IMR-90 (cell line): ENCODE results near the gene MAP2K2.

Source experiments
- CEBPB ChIP-seq: IDR thresholded peaks from 2 replicates; pipeline ENCODE4 v1.6.1; 2012; ENCODE audit warnings: low read depth, low read length, improper control_type of control experiment
- CHD1 ChIP-seq: IDR thresholded peaks from 2 replicates; pipeline ENCODE4 v1.6.1; 2012; ENCODE audit warnings: low read depth, low read length, improper control_type of control experiment
- CTCF ChIP-seq: conservative IDR thresholded peaks from 2 replicates; pipeline ENCODE4 v1.5.1; 2012; ENCODE audit warnings: mild to moderate bottlenecking, low read depth, low read length, improper control_type of control experiment
- MAFK ChIP-seq: IDR thresholded peaks from 2 replicates; pipeline ENCODE4 v1.6.1; 2012; ENCODE audit warnings: low read depth, low read length, improper control_type of control experiment
- NFE2L2 ChIP-seq: fragments of 150-350 bp; IDR thresholded peaks from 2 replicates; pipeline ENCODE4 v1.6.1; 2016; ENCODE audit warnings: low read depth, mild to moderate bottlenecking, low read length
- POLR2A ChIP-seq: IDR thresholded peaks from 2 replicates; pipeline ENCODE4 v1.6.1; 2012; ENCODE audit warnings: mild to moderate bottlenecking, low read depth, low read length
- RFX5 ChIP-seq: IDR thresholded peaks from 2 replicates; pipeline ENCODE4 v1.8.0; 2012; ENCODE audit warnings: low read depth, mild to moderate bottlenecking, low read length, moderate library complexity
- TF ChIP-seq, protein P1 (sequence below): fragments of 150-350 bp; IDR thresholded peaks from 2 replicates; pipeline ENCODE4 v1.6.1; 2016; ENCODE audit warnings: low read depth, mild to moderate bottlenecking, low read length, moderate library complexity, borderline replicate concordance

- TF ChIP-seq CTCF (no peak), POLR2A (no peak), RFX5 (no peak), MAFK (no peak), CHD1 (no peak), CEBPB (no peak), NFE2L2 (no peak)
- TF ChIP-seq, protein P1, sequence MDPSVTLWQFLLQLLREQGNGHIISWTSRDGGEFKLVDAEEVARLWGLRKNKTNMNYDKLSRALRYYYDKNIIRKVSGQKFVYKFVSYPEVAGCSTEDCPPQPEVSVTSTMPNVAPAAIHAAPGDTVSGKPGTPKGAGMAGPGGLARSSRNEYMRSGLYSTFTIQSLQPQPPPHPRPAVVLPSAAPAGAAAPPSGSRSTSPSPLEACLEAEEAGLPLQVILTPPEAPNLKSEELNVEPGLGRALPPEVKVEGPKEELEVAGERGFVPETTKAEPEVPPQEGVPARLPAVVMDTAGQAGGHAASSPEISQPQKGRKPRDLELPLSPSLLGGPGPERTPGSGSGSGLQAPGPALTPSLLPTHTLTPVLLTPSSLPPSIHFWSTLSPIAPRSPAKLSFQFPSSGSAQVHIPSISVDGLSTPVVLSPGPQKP, result no peak
Observed at GRCh38 chr19:4077007-4077374, 46.9 kb downstream of the MAP2K2 start.
